Breast epithelium (tissue), 4 donors: ENCODE results near the gene SLC22A13. TPM values are rescaled to one million over a fixed set of nuclear protein-coding genes. Genes with fewer than 3 reads are reported as not detected.
"Not testable (repeated sequence)": the region's sequence is repeated elsewhere in the genome, so short reads cannot be mapped to it uniquely, and the experiment has no call there.

ENCODE experiments used
- DNase-seq, 2 donors: peaks; one replicate each; pipeline ENCODE4 v3.0.0-alpha.2; 2019; ENCODE audit warnings: low spot score in 2 of 2
- H3K27ac ChIP-seq, 2 donors: fragments of 200-600 bp; sonication (generic) in 1 of 2; one replicate each; pipeline ENCODE4 v1.5.1; 2016 to 2019; ENCODE audit warnings: mild to moderate bottlenecking in 1 of 2
- H3K27me3 ChIP-seq, 2 donors: fragments of 200-600 bp; sonication (generic) in 1 of 2; one replicate each; pipeline versions ENCODE4 v1.5.1 to v1.6.0; 2017 to 2019; ENCODE audit warnings: control low read depth in 1 of 2, mild to moderate bottlenecking in 1 of 2
- H3K36me3 ChIP-seq: fragments of 200-600 bp; one replicate; pipeline ENCODE4 v1.5.1; 2019
- H3K4me1 ChIP-seq, 2 donors: fragments of 200-600 bp; sonication (generic); one replicate each; pipeline ENCODE4 v1.5.1; 2016 to 2019; ENCODE audit warnings: control low read depth in 1 of 2
- H3K4me3 ChIP-seq, 3 donors: fragments of 200-600 bp; sonication (generic); 1 replicate in 2 of 3; 2 replicates in 1 of 3; pipeline ENCODE4 v1.5.1; 2016 to 2019; ENCODE audit warnings: mild to moderate bottlenecking in 3 of 3, moderate library complexity in 2 of 3
- H3K9me3 ChIP-seq, 2 donors: fragments of 200-600 bp; sonication (generic) in 1 of 2; one replicate each; pipeline ENCODE4 v1.5.1; 2016 to 2019; ENCODE audit warnings: control low read depth in 1 of 2
- CTCF ChIP-seq, 3 donors: fragments of 450-650 bp; IDR thresholded peaks; one replicate each; pipeline ENCODE4 v1.5.1; 2016 to 2017; ENCODE audit warnings: antibody characterized with exemption in 3 of 3, mild to moderate bottlenecking in 3 of 3, moderate library complexity in 3 of 3
- POLR2A ChIP-seq: fragments of 450-650 bp; IDR thresholded peaks from one replicate; pipeline ENCODE4 v1.6.1; 2016; ENCODE audit warnings: antibody characterized with exemption, mild to moderate bottlenecking, moderate library complexity
- POLR2AphosphoS5 ChIP-seq, 3 donors: sonication (generic); formaldehyde crosslinking; IDR thresholded peaks; one replicate each; pipeline ENCODE4 v1.6.1; 2017; ENCODE audit warnings: antibody characterized with exemption in 3 of 3
- intact Hi-C: fragments of 100-400 bp; cut with DNase I; formaldehyde crosslinking; loops from one replicate; pipeline ENCODE4 v1.15.1; 2023; ENCODE audit warnings: low total_unique reads
- total RNA-seq, 3 donors: library from RNA; depleted of rRNA; stranded (reverse); fragments of >200 nt; gene quantifications; one replicate each; pipeline ENCODE4 v1.1.0, GENCODE V29; 2016

The SLC22A13 gene
- total RNA-seq, 3 donors from 2014 or later = 0.48 to 0.59 TPM; not detected in 1

- no peaks in the 10 kb centered on the region for H3K4me1 ChIP-seq
- no peaks in the 10 kb centered on the region for H3K27me3 ChIP-seq
- peaks cover 0 to 23% of the 10 kb centered on the region in 2 donors for H3K9me3 ChIP-seq
- intact Hi-C loops = loop anchor here (5.0 to 10.0 kb wide), 2 partner anchors 61 to 377 kb away; no protein-coding TSS in a partner anchor
- TF ChIP-seq CTCF (IDR thresholded peaks at IDR 0.05) (no peak), POLR2A (no peak), POLR2AphosphoS5 (IDR thresholded peaks at IDR 0.05) (no peak)
- peaks cover 11% of the 10 kb centered on the region for H3K36me3 ChIP-seq
- no peak for DNase-seq
- H3K27ac ChIP-seq = no peak overlapping the region
- H3K4me3 ChIP-seq = no peak overlapping the region
These were observed 30.1 kb upstream of the SLC22A13 start for GRCh38 chr3:38235466-38235865.

GRCh38 chr3:38238416-38239008, 27.1 kb upstream of the SLC22A13 start:
- Histone ChIP-seq H3K27me3 (no peaks in the 10 kb centered on the region), H3K4me1 (no peaks in the 10 kb centered on the region), H3K9me3 (peaks cover 0 to 23% of the 10 kb centered on the region in 2 donors), H3K4me3 (no peak overlapping the region), H3K27ac (no peak overlapping the region), H3K36me3 (peaks cover 11% of the 10 kb centered on the region)
- no peak for DNase-seq
- intact Hi-C loops = loop anchor here (5.0 to 10.0 kb wide), 2 partner anchors 64 to 374 kb away; no protein-coding TSS in a partner anchor
- TF ChIP-seq POLR2A = no peak
- no peak for TF ChIP-seq CTCF (IDR thresholded peaks at IDR 0.05)
- no peak for TF ChIP-seq POLR2AphosphoS5 (IDR thresholded peaks at IDR 0.05)

DNA sequence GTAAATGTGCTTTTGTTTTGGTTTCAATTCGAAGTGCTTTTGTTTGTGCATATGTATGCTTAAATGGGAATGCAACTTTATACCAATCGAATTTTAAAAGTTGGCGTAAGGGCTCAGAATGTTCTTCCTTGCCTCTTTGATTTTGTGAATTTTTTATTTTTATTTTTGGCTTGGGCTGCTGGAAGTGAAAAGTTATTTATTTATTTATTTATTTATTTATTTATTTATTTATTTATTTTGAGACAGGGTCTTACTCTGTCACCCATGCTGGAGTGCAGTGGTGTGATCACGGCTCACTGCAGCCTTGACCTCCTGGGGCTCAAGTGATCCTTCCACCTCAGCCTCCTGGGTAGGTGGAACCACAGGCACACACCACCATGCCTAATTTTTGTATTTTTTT, 22.8 kb upstream of the SLC22A13 start:
- H3K4me3 ChIP-seq, intact Hi-C loops, DNase-seq, H3K36me3 ChIP-seq, H3K27me3 ChIP-seq, H3K27ac ChIP-seq, H3K4me1 ChIP-seq: not testable (repeated sequence)
- H3K9me3 ChIP-seq = peaks cover 0 to 14% of the 10 kb centered on the region in 2 donors

GRCh38 chr3:38245930-38246329, 19.7 kb upstream of the SLC22A13 start:
- no peaks in the 10 kb centered on the region for H3K9me3 ChIP-seq
- no peak for DNase-seq
- intact Hi-C loops = no loop called here
- H3K27me3 ChIP-seq = no peaks in the 10 kb centered on the region
- H3K4me3 ChIP-seq = no peak overlapping the region
- TF ChIP-seq POLR2A = no peak
- TF ChIP-seq POLR2AphosphoS5 (IDR thresholded peaks at IDR 0.05) = no peak
- no peak for TF ChIP-seq CTCF (IDR thresholded peaks at IDR 0.05)
- no peak overlapping the region for H3K27ac ChIP-seq
- no peaks in the 10 kb centered on the region for H3K4me1 ChIP-seq
- peaks cover 6% of the 10 kb centered on the region for H3K36me3 ChIP-seq

- Histone ChIP-seq H3K36me3 (peaks cover 6% of the 10 kb centered on the region), H3K27ac (no peak overlapping the region), H3K4me1 (no peaks in the 10 kb centered on the region), H3K4me3 (no peak overlapping the region), H3K9me3 (no peaks in the 10 kb centered on the region), H3K27me3 (no peaks in the 10 kb centered on the region)
- TF ChIP-seq POLR2A (no peak), POLR2AphosphoS5 (IDR thresholded peaks at IDR 0.05) (no peak), CTCF (IDR thresholded peaks at IDR 0.05) (no peak)
- DNase-seq = no peak
- intact Hi-C loops = no loop called here
These were observed 18.1 kb upstream of the SLC22A13 start for GRCh38 chr3:38247366-38248035.
